A673 (cell line): Measurements from ENCODE around the gene CPXM2. TPM values are rescaled to one million over a fixed set of nuclear protein-coding genes. Genes with fewer than 3 reads are reported as not detected.

ENCODE experiments used
- BruUV-seq: library from RNA; stranded (reverse); fragments of 400-500 nt; replicated peaks from 2 replicates; lab custom pipeline; 2021; lab: Mats Ljungman, UMichigan
- CTCF ChIA-PET: fragments of 300-600 bp; sonication (Branson Sonifier 250); formaldehyde crosslinking; loops from one replicate; lab custom pipeline; 2022; ENCODE audit warnings: antibody characterized with exemption; lab: Charles Lee
- POLR2A ChIA-PET: fragments of 300-600 bp; sonication (Branson Sonifier 250); formaldehyde crosslinking; loops from one replicate; lab custom pipeline; 2022; ENCODE audit warnings: antibody characterized with exemption; ENCODE audit not compliant: low non-redundant PET; lab: Charles Lee
- DNase-seq: peaks from one replicate; pipeline ENCODE4 v3.0.0-alpha.2; 2015; ENCODE audit warnings: low spot score
- H3K27ac ChIP-seq: fragments of 200-600 bp; sonication (generic); 2 replicates; pipeline ENCODE4 v1.5.1; 2016; ENCODE audit warnings: mixed run types, low read depth, mild to moderate bottlenecking, mixed read lengths, antibody characterized with exemption, low read length; ENCODE audit not compliant: poor library complexity, severe bottlenecking
- H3K27me3 ChIP-seq: fragments of 200-600 bp; sonication (generic); replicated peaks from 2 replicates; pipeline ENCODE4 v1.6.1; 2017; ENCODE audit warnings: mixed run types, low read depth, mild to moderate bottlenecking, mixed read lengths, antibody characterized with exemption, low read length; ENCODE audit not compliant: insufficient read depth, poor library complexity
- H3K36me3 ChIP-seq: fragments of 200-600 bp; sonication (generic); 2 replicates; pipeline ENCODE4 v1.6.1; 2016; ENCODE audit warnings: mixed run types, mild to moderate bottlenecking, mixed read lengths, antibody characterized with exemption, low read length; ENCODE audit not compliant: insufficient read depth, poor library complexity, severe bottlenecking
- H3K4me1 ChIP-seq: fragments of 200-600 bp; sonication (generic); 2 replicates; pipeline ENCODE4 v1.6.1; 2017; ENCODE audit warnings: mixed run types, mild to moderate bottlenecking, mixed read lengths, antibody characterized with exemption, low read length; ENCODE audit not compliant: insufficient read depth, poor library complexity, severe bottlenecking
- H3K4me3 ChIP-seq: fragments of 200-600 bp; sonication (generic); 2 replicates; pipeline ENCODE4 v1.5.1; 2016; ENCODE audit warnings: low read depth, mixed run types, mild to moderate bottlenecking, mixed read lengths, low read length; ENCODE audit not compliant: poor library complexity, severe bottlenecking
- H3K9me3 ChIP-seq: fragments of 200-600 bp; sonication (generic); 2 replicates; pipeline ENCODE4 v1.6.1; 2016; ENCODE audit warnings: mixed run types, low read depth, mild to moderate bottlenecking, mixed read lengths, antibody characterized with exemption, low read length; ENCODE audit not compliant: poor library complexity, severe bottlenecking
- EZH2 ChIP-seq: fragments of 200-600 bp; sonication (generic); IDR thresholded peaks from 2 replicates; pipeline ENCODE4 v1.6.1; 2017; ENCODE audit warnings: borderline replicate concordance, low read depth, mild to moderate bottlenecking, mixed read lengths, antibody characterized with exemption, low read length; ENCODE audit not compliant: poor library complexity, severe bottlenecking
- intact Hi-C: fragments of 100-400 bp; cut with micrococcal nuclease; formaldehyde crosslinking; loops from one replicate; pipeline ENCODE4 v1.10.0; 2022; ENCODE audit not compliant: unreplicated experiment
- total RNA-seq: library from RNA; stranded (reverse); gene quantifications from 2 replicates; pipeline ENCODE4 v1.2.3, GENCODE V29; 2021
- TF ChIP-seq, protein P1 (sequence below): fragments of 300-800, 200-600 bp; sonication (generic); conservative IDR thresholded peaks from 2 replicates; pipeline ENCODE4 v1.5.1; 2017; ENCODE audit warnings: low read depth, mild to moderate bottlenecking, antibody characterized with exemption, low read length, moderate library complexity, mixed read lengths

CPXM2 gene
- total RNA-seq, 1 experiment from 2014 or later, result not detected

DNA sequence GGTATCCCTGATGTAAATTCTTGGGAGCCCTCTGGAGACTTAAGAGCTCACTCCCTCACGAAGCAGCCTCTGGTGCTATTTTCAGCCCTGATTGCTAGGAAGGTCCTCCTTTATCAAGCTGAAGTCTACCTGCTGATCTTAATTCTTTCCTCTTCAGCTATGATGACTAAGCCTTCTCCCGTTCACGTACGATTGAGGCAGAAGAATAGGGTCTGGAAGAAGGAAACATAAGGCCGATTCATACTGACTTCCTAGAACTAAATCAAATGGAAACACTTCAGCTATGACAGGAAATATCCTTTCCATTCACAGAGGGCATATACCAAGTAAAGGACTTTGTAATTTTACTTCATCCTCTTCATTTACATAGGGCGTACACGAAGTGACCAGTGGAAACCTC lies 107.0 kb downstream of the CPXM2 start:
- CTCF ChIA-PET, result no interaction called here

DNA sequence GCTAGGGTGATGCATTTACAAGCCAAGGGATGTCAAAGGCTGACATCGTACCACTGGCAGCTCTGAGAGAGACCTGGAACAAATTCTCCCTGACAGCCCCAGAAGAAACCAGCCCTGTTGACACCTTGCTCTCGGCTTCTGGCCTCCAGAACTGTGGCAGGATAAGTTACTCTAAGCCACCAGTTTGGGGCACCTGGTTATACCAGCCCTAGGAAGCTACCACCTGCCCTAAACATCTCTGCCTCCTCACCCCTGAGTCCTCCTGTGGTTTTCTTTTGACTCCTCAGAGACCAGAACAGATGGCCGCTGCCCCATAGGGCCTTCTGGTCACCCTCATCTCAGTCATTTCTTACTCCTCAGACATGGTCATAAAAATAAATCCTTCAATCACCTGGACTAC lies 107.4 kb downstream of the CPXM2 start:
- no peak overlapping the region for H3K4me3 ChIP-seq
- BruUV-seq, result no TSS peak
- no peaks in the 10 kb centered on the region for H3K36me3 ChIP-seq
- ChIA-PET POLR2A (no interaction called here), CTCF (no interaction called here)
- TF ChIP-seq, protein P1, sequence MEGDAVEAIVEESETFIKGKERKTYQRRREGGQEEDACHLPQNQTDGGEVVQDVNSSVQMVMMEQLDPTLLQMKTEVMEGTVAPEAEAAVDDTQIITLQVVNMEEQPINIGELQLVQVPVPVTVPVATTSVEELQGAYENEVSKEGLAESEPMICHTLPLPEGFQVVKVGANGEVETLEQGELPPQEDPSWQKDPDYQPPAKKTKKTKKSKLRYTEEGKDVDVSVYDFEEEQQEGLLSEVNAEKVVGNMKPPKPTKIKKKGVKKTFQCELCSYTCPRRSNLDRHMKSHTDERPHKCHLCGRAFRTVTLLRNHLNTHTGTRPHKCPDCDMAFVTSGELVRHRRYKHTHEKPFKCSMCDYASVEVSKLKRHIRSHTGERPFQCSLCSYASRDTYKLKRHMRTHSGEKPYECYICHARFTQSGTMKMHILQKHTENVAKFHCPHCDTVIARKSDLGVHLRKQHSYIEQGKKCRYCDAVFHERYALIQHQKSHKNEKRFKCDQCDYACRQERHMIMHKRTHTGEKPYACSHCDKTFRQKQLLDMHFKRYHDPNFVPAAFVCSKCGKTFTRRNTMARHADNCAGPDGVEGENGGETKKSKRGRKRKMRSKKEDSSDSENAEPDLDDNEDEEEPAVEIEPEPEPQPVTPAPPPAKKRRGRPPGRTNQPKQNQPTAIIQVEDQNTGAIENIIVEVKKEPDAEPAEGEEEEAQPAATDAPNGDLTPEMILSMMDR, result no peak
- TF ChIP-seq EZH2, result no peak
- intact Hi-C loops, result no loop called here
- no peaks in the 10 kb centered on the region for H3K4me1 ChIP-seq
- no peak for DNase-seq
- H3K27ac ChIP-seq, result no peak overlapping the region
- H3K27me3 ChIP-seq, result peaks cover 48% of the 10 kb centered on the region
- H3K9me3 ChIP-seq, result no peaks in the 10 kb centered on the region

More for the DNA sequence above, 107.0 kb downstream of the CPXM2 start:
- Histone ChIP-seq H3K27ac (no peak overlapping the region), H3K4me3 (no peak overlapping the region), H3K4me1 (no peaks in the 10 kb centered on the region), H3K27me3 (peaks cover 44% of the 10 kb centered on the region), H3K9me3 (no peaks in the 10 kb centered on the region), H3K36me3 (no peaks in the 10 kb centered on the region)
- no TSS peak for BruUV-seq
- no peak for DNase-seq
- POLR2A ChIA-PET, result no interaction called here
- intact Hi-C loops, result no loop called here
- TF ChIP-seq EZH2, result no peak
- TF ChIP-seq, protein P1, result no peak

DNA sequence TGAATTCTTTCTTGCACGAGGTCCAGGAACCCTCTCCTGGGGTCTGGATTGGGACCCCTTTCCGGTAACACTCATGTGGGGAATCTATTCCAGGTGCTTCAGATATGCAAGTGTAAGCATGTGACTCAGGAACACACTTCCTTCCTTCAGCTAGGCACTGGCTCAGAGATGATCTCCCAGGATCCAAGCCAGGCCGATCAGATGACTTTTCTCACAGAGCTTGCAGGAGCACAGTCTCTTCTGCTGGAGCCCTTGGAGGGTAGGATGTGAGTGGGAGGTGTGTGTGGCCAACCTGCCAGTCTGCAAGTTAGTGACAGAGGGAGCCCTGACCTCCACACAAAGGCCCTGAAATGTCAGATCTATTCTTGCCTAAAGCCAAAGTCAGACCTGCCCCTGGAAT lies 108.3 kb downstream of the CPXM2 start:
- Histone ChIP-seq H3K4me1 (no peaks in the 10 kb centered on the region), H3K36me3 (no peaks in the 10 kb centered on the region), H3K4me3 (no peak overlapping the region), H3K9me3 (no peaks in the 10 kb centered on the region), H3K27me3 (peaks cover 57% of the 10 kb centered on the region), H3K27ac (no peak overlapping the region)
- no TSS peak for BruUV-seq
- DNase-seq, result no peak
- no peak for TF ChIP-seq EZH2
- TF ChIP-seq, protein P1, result no peak
- POLR2A ChIA-PET, result no interaction called here
- intact Hi-C loops, result no loop called here
- CTCF ChIA-PET, result no interaction called here
